SK-N-SH treated with all-trans-retinoic acid at 6 μM for 48 hours (cell line): ENCODE results near the gene DERL3.

Experiments used
- ATAC-seq: fragments of 200-7000 bp; cut with Tn5 transposase; 3 replicates; pipeline ENCODE4 v1.9.1; 2020; ENCODE audit warnings: mild to moderate bottlenecking, moderate library complexity
- ARNTL ChIP-seq: fragments of 450-650 bp; formaldehyde crosslinking; IDR thresholded peaks from 2 replicates; pipeline ENCODE4 v1.5.0; 2020; ENCODE audit warnings: low read depth, mild to moderate bottlenecking, moderate library complexity, borderline replicate concordance
- BACH2 ChIP-seq: fragments of 250-450 bp; sonication (Bioruptor Pico); IDR thresholded peaks from 2 replicates; pipeline ENCODE4 v1.9.0; 2021; ENCODE audit warnings: mild to moderate bottlenecking, borderline replicate concordance
- CSDC2 ChIP-seq: fragments of 250-450 bp; sonication (Bioruptor Pico); IDR thresholded peaks from 2 replicates; pipeline ENCODE4 v1.5.0; 2020; ENCODE audit warnings: mild to moderate bottlenecking, moderate library complexity
- ESRRG ChIP-seq: fragments of 250-450 bp; sonication (Bioruptor Pico); IDR thresholded peaks from 2 replicates; pipeline ENCODE4 v1.6.1; 2021; ENCODE audit warnings: mild to moderate bottlenecking
- GLIS3 ChIP-seq: fragments of 250-450 bp; sonication (Bioruptor Pico); IDR thresholded peaks from 2 replicates; pipeline ENCODE4 v1.5.0; 2020; ENCODE audit warnings: mild to moderate bottlenecking, moderate library complexity
- OSR1 ChIP-seq: fragments of 250-450 bp; sonication (Bioruptor Pico); IDR thresholded peaks from 2 replicates; pipeline ENCODE4 v1.8.0; 2022; ENCODE audit warnings: moderate library complexity, mild to moderate bottlenecking, inconsistent platforms
- PPARA ChIP-seq: fragments of 250-450 bp; sonication (Bioruptor Pico); IDR thresholded peaks from 2 replicates; pipeline ENCODE4 v1.5.0; 2020; ENCODE audit warnings: mild to moderate bottlenecking, borderline replicate concordance
- RARB ChIP-seq: fragments of 250-450 bp; sonication (Bioruptor Pico); IDR thresholded peaks from 2 replicates; pipeline ENCODE4 v1.8.0; 2021; ENCODE audit warnings: mild to moderate bottlenecking, moderate library complexity
- SNAI2 ChIP-seq: fragments of 250-450 bp; sonication (Bioruptor Pico); IDR thresholded peaks from 2 replicates; pipeline ENCODE4 v1.5.0; 2020; ENCODE audit warnings: mild to moderate bottlenecking, moderate library complexity
- TCF4 ChIP-seq: fragments of 250-450 bp; sonication (Bioruptor Pico); IDR thresholded peaks from 2 replicates; pipeline ENCODE4 v1.8.0; 2021; ENCODE audit warnings: mild to moderate bottlenecking, moderate library complexity, borderline replicate concordance
- TOX ChIP-seq: fragments of 250-450 bp; sonication (Bioruptor Pico); IDR thresholded peaks from 2 replicates; pipeline ENCODE4 v1.8.0; 2021; ENCODE audit warnings: mild to moderate bottlenecking, moderate library complexity, borderline replicate concordance
- ZFP3 ChIP-seq: fragments of 250-450 bp; sonication (Bioruptor Pico); IDR thresholded peaks from 2 replicates; pipeline ENCODE4 v1.5.0; 2020; ENCODE audit warnings: mild to moderate bottlenecking, moderate library complexity
- ZFP30 ChIP-seq: fragments of 450-650 bp; formaldehyde crosslinking; IDR thresholded peaks from 2 replicates; pipeline ENCODE4 v1.5.0; 2022; ENCODE audit warnings: mild to moderate bottlenecking, moderate library complexity
- ZNF565 ChIP-seq: fragments of 450-650 bp; formaldehyde crosslinking; conservative IDR thresholded peaks from 2 replicates; pipeline ENCODE4 v1.5.0; 2020; ENCODE audit warnings: low read depth, mild to moderate bottlenecking, moderate library complexity
- ZNF70 ChIP-seq: fragments of 450-650 bp; formaldehyde crosslinking; IDR thresholded peaks from 2 replicates; pipeline ENCODE4 v1.5.0; 2020; ENCODE audit warnings: mild to moderate bottlenecking, moderate library complexity
- ZNF8 ChIP-seq: fragments of 450-650 bp; formaldehyde crosslinking; IDR thresholded peaks from 2 replicates; pipeline ENCODE4 v1.5.0; 2020; ENCODE audit warnings: mild to moderate bottlenecking, moderate library complexity
- TF ChIP-seq, protein P1 (sequence below): fragments of 250-450 bp; sonication (Bioruptor Pico); IDR thresholded peaks from 2 replicates; pipeline ENCODE4 v1.8.0; 2020; ENCODE audit warnings: mild to moderate bottlenecking, moderate library complexity, borderline replicate concordance
- TF ChIP-seq, protein P2 (sequence below): fragments of 250-450 bp; sonication (Bioruptor Pico); IDR thresholded peaks from 2 replicates; pipeline ENCODE4 v1.5.1; 2021; ENCODE audit warnings: mild to moderate bottlenecking, moderate library complexity
- TF ChIP-seq, protein P3 (sequence below): fragments of 250-450 bp; sonication (Bioruptor Pico); IDR thresholded peaks from 2 replicates; pipeline ENCODE4 v1.5.1; 2020; ENCODE audit warnings: low read depth, mild to moderate bottlenecking, moderate library complexity
- TF ChIP-seq, protein P4 (sequence below): fragments of 250-450 bp; sonication (Bioruptor Pico); IDR thresholded peaks from 2 replicates; pipeline ENCODE4 v1.5.0; 2020; ENCODE audit warnings: mild to moderate bottlenecking, moderate library complexity

Gene DERL3

DNA sequence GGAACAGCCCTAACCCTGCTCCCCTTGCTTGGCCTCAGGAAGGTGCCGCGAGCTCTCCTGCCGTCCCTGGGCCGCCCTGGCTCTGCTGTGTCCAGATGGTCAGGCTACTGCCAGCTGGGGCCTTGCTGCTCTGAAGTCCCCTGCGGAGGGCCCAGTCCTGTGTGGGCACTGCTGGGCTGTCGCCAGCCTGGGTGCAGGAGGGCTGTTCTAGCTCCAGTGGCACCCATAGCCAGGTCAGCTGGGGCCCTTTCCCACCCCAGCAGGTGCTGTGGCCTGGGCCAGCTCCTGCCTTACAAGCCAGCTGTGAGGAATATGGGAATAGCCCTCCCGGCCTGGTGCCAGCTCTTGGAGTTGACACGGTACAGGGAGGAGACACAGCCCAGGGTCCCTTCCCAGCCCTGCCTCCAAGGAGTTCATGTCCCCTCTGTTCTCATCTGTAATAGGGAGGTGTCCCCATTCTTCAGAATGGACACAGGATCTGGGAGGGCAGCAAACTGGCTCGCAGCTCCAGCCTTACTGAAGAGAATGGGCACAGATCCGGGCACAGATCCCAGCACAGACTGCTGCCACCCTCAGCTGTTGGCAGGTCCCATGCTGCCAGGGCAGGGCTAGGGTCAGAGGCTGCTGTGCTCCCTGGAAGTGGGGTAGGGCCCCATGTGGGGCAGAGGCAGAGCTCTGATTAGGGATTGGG, 3.9 kb downstream of the DERL3 start:
- TF ChIP-seq ZNF565 (CRISPR knock-in tag) = no peak
- ATAC-seq = no peak

DNA sequence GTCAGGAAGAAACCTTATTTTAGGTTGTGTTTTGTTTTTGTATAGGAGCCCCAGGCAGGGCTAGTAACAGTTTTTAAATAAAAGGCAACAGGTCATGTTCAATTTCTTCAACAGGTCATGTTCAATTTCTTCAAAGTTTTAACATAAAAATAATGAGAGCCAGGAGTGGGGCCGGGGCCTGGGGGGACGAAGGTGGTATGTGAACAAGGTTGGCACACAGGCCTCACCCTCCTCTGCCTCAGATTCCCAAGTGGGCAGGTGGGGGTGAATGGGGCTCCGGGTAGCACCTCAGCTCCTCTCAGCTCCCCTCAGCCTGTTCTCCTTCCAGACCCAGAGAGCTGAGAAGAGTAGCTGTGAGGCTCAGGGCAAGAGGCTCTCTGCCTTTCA, 4.4 kb downstream of the DERL3 start:
- TF ChIP-seq TOX = no peak
- no peak for TF ChIP-seq ESRRG (CRISPR knock-in tag)
- no peak for TF ChIP-seq ZFP30 (CRISPR knock-in tag)
- TF ChIP-seq BACH2 (CRISPR knock-in tag) = no peak
- no peak for TF ChIP-seq OSR1 (CRISPR knock-in tag)
- TF ChIP-seq GLIS3 = no peak
- no peak for TF ChIP-seq SNAI2 (CRISPR knock-in tag)
- TF ChIP-seq TCF4 (CRISPR knock-in tag) = no peak
- no peak for TF ChIP-seq ZFP3 (CRISPR knock-in tag)
- TF ChIP-seq, protein P1, sequence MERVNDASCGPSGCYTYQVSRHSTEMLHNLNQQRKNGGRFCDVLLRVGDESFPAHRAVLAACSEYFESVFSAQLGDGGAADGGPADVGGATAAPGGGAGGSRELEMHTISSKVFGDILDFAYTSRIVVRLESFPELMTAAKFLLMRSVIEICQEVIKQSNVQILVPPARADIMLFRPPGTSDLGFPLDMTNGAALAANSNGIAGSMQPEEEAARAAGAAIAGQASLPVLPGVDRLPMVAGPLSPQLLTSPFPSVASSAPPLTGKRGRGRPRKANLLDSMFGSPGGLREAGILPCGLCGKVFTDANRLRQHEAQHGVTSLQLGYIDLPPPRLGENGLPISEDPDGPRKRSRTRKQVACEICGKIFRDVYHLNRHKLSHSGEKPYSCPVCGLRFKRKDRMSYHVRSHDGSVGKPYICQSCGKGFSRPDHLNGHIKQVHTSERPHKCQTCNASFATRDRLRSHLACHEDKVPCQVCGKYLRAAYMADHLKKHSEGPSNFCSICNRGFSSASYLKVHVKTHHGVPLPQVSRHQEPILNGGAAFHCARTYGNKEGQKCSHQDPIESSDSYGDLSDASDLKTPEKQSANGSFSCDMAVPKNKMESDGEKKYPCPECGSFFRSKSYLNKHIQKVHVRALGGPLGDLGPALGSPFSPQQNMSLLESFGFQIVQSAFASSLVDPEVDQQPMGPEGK (CRISPR knock-in tag) = no peak
- TF ChIP-seq, protein P2, sequence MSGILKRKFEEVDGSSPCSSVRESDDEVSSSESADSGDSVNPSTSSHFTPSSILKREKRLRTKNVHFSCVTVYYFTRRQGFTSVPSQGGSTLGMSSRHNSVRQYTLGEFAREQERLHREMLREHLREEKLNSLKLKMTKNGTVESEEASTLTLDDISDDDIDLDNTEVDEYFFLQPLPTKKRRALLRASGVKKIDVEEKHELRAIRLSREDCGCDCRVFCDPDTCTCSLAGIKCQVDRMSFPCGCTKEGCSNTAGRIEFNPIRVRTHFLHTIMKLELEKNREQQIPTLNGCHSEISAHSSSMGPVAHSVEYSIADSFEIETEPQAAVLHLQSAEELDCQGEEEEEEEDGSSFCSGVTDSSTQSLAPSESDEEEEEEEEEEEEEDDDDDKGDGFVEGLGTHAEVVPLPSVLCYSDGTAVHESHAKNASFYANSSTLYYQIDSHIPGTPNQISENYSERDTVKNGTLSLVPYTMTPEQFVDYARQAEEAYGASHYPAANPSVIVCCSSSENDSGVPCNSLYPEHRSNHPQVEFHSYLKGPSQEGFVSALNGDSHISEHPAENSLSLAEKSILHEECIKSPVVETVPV (CRISPR knock-in tag) = no peak
- TF ChIP-seq PPARA (CRISPR knock-in tag) = no peak
- ATAC-seq = no peak

DNA sequence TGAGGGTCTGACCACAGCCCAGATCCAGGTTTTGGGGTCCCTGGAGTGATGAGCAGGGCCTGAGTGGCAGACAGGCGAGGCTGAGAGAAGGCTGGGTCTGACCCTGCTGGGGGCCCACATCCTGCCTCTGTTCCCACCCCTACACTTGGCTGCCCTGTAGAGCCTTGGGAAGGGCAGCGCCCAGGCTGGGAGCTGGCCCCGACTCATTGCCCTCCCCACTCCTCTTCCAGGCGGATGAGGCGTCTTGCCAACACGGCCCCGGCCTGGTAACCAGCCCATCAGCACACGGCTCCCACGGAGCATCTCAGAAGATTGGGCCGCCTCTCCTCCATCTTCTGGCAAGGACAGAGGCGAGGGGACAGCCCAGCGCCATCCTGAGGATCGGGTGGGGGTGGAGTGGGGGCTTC, 4.9 kb downstream of the DERL3 start:
- no peak for ATAC-seq
- TF ChIP-seq ZNF565 (CRISPR knock-in tag) = no peak
- no peak for TF ChIP-seq GLIS3
- TF ChIP-seq SNAI2 (CRISPR knock-in tag) = no peak
- TF ChIP-seq, protein P2 (CRISPR knock-in tag) = no peak
- no peak for TF ChIP-seq ZFP30 (CRISPR knock-in tag)
- TF ChIP-seq BACH2 (CRISPR knock-in tag) = no peak
- TF ChIP-seq TCF4 (CRISPR knock-in tag) = no peak

DNA sequence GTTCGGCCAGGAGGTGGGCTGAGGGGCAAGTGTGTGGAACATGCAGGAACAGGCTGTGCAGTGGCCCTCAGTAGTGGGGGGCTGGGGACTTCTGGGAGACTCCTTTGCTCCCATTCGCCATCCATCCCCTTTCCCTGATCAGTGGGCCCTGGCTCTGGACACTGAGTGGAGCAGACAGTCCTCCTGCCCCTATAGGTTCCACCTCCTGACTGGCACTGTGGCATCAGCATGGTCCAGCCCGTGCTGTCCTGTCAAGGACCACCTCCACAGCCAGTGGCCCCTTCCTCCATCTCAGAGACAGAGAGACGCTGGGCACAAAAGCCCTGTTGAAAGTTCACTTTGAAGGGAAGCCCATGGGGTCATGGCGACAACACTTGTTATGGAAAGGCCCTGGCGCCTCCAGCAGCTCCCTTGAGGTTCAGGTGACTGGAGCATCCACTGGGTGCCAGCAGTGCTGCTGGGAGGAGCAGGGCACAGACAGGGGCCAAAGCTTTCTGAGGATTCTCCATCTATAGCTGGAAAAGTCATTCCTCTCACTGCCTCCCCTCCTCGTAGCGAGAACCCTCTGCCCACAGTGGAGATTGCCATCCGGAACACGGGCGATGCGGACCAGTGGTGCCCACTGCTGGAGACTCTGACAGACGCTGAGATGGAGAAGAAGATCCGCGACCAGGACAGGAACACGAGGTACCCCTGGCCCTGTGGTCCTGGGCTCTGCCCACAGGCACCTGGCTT, 5.6 kb downstream of the DERL3 start:
- no peak for ATAC-seq
- TF ChIP-seq ESRRG (CRISPR knock-in tag) (no peak), ZFP30 (CRISPR knock-in tag) (no peak), ZNF8 (CRISPR knock-in tag) (no peak), TCF4 (CRISPR knock-in tag) (no peak), ZNF70 (CRISPR knock-in tag) (no peak), OSR1 (CRISPR knock-in tag) (no peak), RARB (CRISPR knock-in tag) (no peak), ARNTL (CRISPR knock-in tag) (no peak), CSDC2 (CRISPR knock-in tag) (no peak), SNAI2 (CRISPR knock-in tag) (no peak), BACH2 (CRISPR knock-in tag) (no peak), ZNF565 (CRISPR knock-in tag) (no peak)
- TF ChIP-seq, protein P3, sequence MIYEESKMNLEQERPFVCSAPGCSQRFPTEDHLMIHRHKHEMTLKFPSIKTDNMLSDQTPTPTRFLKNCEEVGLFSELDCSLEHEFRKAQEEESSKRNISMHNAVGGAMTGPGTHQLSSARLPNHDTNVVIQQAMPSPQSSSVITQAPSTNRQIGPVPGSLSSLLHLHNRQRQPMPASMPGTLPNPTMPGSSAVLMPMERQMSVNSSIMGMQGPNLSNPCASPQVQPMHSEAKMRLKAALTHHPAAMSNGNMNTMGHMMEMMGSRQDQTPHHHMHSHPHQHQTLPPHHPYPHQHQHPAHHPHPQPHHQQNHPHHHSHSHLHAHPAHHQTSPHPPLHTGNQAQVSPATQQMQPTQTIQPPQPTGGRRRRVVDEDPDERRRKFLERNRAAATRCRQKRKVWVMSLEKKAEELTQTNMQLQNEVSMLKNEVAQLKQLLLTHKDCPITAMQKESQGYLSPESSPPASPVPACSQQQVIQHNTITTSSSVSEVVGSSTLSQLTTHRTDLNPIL (CRISPR knock-in tag) = no peak
- TF ChIP-seq, protein P1 (CRISPR knock-in tag) = no peak
- TF ChIP-seq, protein P4, sequence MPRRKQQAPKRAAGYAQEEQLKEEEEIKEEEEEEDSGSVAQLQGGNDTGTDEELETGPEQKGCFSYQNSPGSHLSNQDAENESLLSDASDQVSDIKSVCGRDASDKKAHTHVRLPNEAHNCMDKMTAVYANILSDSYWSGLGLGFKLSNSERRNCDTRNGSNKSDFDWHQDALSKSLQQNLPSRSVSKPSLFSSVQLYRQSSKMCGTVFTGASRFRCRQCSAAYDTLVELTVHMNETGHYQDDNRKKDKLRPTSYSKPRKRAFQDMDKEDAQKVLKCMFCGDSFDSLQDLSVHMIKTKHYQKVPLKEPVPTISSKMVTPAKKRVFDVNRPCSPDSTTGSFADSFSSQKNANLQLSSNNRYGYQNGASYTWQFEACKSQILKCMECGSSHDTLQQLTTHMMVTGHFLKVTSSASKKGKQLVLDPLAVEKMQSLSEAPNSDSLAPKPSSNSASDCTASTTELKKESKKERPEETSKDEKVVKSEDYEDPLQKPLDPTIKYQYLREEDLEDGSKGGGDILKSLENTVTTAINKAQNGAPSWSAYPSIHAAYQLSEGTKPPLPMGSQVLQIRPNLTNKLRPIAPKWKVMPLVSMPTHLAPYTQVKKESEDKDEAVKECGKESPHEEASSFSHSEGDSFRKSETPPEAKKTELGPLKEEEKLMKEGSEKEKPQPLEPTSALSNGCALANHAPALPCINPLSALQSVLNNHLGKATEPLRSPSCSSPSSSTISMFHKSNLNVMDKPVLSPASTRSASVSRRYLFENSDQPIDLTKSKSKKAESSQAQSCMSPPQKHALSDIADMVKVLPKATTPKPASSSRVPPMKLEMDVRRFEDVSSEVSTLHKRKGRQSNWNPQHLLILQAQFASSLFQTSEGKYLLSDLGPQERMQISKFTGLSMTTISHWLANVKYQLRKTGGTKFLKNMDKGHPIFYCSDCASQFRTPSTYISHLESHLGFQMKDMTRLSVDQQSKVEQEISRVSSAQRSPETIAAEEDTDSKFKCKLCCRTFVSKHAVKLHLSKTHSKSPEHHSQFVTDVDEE (CRISPR knock-in tag) = no peak
- TF ChIP-seq, protein P2 (CRISPR knock-in tag) = no peak
